AG08395 (cell line): Measurements from ENCODE around the gene TSSK6.

Source experiments
- DNase-seq: peaks from one replicate; pipeline ENCODE4 v3.0.0; 2012; ENCODE audit warnings: mixed read lengths, low spot score

Gene TSSK6

DNA sequence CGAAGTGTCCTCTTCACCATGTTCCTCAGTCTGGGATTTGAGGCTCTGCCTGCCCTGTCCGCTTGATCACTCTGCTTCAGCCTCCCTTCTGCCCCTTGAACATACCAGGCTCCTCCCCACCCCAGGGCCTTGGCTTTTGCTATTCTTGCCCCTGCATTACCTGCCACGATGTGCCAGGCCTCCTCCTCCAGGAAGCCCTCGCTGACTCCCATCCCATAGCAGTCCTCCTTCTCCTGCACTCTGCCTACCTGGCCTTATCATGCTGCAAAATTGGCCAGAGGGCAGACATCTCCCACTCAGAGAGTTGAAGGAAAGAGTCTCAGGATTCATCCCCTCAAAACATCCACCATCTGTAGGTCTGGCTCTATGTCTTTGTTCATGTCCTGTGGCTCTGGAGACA lies 15.5 kb upstream of the TSSK6 start:
- DNase-seq = no peak

DNA sequence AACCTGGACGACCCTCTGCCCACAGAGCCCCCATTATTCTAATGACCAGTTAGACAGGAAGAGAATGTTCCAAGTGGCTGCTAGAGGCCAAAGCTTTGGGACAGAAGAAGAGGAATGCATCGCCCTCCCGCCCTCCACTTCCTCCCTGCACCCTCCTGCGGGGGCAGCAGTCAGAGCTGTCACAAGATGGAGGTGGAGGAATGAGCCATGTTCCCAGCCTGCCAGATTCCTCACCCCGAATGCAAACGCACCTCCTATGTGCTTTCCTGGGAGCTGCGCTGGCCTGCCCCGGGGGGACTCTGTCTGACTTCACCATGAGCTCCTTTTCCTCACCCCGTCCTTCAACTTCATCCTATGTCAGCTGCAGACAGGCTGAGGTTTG lies 15.1 kb upstream of the TSSK6 start:
- no peak for DNase-seq

DNA sequence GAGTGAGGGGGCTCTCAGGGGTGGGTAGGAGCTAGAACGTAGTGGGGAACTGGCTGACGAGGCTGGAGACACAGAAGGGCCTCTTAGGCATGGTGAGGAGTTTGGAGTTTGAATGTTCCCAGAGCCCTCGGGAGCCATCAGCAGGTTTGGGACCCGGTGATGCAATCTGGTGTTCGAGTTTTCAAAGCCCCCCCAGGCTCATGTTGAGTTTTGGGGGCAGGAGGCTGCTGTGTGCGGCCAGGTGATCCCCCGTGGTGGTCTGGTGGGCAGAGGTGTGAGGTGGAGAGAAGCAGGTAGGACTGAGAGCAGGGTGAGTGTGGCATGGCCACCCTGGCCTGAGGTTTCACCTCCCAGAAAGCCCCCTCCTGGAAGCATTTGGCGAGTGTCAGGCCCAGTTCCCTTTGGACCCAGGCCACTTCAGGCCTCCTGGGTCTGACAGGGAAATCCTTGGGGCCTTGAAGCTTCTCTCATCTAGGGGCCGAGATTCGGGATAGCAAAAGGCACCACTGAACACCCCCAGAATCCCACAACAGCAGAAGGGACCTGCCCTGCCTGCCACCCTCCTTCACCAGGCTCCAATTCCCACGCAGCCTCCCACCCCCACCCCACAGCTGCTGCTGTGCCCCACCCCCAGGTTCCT lies 14.6 kb upstream of the TSSK6 start:
- DNase-seq = no peak

DNA sequence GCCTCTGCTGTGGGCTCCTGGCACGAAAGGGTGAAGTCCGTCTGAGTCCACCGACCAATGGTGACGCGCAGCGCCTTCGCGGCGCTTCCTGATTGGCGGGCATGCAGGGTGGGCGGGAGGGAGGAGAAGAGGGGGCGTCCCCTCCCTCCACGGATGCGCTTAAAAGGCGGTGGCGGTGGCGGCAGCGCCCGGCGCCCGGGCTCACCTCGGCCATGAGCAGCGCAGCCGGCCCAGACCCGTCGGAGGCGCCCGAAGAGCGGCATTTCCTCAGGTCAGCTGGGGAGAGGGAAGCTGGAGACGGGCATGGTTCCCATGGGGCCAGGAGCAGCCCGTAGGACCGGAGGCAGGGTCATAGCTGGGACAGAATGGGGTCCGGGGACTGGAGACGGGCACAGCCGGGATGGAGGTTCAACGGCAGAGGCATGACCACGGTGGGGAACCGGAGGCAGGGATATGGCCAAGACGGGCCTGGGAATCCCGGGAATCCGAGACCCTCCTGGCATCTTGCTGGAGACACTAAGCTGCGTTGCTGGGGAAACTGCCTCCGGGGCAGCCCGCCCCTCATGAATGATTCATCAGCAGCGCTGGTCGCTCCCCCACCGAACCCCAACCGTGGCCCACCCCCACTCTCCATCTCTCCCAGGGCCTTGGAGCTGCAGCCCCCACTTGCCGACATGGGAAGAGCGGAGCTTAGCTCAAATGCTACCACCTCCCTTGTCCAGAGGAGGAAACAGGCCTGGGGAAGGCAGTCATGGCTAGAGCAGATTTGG lies 13.6 kb upstream of the TSSK6 start, which contains the start of gene YJEFN3:
Gene YJEFN3 (plus strand): TSS at position 191 of the 770 bp plus-strand sequence. CDS start 22 bp downstream, at position 213.
- peak; percentile 78 for DNase-seq

DNA sequence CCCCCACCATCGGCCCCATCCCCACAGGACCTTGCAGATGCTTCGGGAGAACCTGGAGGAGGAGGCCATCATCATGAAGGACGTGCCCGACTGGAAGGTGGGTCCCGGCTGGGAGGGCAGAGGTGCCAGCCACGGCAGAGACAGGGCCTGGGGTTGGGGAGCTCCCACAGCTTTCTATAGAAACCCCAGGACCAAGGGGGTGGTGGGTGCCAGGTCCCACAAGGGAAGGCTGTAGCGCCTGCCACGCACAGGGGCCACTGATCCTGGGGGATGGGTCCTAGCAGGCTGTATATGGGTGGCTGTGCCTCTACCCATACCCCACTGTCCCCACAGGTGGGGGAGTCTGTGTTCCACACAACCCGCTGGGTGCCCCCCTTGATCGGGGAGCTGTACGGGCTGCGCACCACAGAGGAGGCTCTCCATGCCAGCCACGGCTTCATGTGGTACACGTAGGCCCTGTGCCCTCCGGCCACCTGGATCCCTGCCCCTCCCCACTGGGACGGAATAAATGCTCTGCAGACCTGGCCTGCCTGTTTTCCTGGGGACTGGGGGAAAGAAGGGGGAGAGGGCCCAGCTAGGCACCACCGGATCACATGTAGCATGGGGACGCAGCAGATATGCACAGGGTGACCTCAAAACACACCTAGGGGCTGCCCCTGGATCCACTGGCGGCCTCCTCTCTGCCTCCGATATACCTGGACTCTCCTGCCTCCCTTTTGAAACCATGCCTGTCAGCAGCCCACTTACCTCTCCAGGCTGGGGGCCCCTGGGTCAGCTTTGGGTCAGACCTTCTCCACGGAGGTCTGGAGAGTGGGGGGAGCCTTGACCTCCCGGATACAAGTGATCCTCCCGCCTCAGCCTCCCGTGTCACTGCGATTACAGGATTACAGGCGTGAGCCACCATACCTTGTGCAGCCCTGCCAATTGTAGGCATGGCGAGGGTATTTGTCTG lies 12.6 kb upstream of the TSSK6 start:
- DNase-seq = no peak

DNA sequence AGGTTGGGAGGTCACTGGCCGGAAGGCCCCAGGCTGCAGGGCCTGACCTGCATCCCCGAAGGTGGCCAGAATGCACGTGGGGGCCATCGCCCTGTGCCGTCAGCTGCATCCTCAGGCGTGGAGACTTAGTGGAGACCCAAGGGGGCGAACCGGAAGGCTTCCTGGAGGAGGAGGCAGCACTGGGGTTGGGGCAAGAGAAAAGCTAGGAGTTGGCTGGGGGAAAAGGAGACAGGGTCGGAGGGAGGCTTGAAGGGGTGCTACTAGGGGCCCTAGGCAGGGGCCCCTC lies 12.0 kb upstream of the TSSK6 start:
- no peak for DNase-seq

DNA sequence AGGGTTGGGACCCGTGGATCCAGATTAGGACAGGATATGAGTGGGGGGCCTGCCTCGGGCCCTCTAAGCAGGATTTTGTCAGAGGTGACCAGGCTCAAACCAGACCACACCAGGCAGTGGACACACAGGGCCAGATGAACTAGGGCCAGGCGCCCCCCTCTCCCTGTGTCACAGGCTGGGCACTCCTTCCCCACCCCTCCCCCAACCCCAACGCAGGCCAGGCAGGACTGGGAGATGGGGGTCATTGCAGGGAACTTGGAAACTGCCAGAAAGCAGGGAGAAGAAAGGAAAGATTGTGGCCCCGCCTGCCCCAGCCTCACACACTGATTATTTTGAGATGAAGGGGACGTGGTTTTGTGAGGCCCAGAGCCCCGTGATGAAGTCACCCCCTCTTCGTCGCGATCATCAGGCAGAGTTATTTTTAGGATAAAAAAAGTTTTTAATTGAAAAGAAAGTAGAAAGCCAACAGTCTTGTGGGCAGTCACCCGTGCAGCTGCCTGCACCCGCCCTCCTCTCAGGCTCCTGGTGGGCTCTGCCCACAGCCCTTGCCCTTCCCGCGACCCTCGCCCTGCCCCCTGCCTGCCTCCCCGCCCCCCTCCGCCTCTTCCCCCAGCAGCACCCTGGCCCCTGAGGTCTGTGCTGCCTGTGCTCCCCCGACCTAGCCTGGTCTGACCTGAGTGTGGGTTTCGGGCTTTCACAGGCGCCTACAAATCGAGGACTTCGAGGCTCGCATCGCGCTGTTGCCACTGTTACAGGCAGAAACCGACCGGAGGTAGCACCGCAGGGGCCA lies 11.4 kb upstream of the TSSK6 start:
- no peak for DNase-seq

DNA sequence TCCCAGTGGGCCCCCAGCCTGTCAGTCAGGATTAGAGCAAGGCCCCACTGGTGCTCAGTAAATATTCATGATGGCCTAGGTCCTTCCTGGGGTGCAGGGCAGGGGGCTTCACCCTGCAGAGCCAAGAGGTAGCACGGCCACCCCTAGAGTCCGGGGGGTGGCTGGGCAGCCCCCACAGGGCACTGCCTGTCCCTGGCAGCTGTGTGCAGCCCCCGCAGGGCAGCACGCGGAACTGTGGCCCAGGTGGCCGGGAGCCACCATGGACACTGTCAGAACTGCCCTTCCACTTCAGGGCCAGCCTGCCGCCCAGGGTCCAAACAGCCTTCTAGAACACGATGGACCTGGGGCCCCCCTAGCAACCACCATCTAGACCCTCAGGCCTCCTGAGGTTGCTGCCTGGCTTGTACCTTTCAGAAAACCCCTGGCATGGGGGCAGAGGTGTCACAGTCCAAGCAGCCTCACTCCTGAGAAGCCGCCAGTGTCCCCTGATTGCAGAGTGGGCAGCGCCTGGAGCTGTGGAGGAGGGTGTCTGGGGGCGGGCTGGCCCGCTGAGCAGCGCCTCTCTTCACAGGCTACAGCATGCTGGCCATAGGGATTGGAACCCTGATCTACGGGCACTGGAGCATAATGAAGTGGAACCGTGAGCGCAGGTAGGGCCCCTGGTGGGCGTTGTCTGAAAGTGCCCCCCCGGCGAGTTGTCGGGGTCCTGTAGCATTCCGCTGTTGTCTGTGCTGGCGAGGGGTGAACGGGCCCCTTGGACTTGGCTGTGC lies 10.4 kb upstream of the TSSK6 start:
- DNase-seq = no peak

DNA sequence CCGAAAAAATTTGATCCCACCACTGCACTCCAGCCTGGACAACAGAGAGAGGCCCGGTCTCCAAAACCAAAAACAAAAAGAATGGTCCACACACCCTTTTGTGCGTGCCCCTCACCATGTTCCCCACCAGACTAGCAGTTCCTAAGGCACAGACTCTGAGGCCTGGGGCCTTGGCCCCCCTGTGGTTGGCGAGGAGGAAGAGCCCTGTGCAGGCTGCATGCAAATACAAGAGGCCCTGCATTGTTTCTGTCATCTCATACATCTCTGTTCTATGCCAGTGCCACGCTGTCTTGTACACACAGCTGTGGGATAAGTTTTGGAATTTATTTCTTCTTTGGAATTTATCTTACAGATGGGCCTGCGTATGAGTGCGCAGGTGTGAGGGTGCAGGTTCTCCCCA lies 8.7 kb upstream of the TSSK6 start:
- no peak for DNase-seq

DNA sequence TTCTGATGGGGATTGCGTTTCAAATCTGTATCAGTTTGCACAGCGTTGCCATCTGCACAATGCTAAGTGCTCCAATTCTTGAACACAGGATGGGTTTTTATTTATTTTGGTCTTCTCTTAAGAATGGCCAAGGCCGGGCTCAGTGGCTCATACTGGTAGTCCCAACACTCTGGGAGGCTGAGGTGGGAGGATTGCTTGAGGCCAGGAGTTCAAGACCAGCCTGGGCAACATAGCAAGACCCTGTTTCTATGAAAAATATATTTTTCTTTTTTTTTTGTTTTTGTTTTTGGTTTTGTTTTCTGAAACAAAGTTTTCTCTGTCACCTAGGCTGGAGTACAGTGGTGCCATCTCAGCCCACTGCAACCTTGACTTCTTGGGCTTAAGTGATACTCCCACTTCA lies 7.8 kb upstream of the TSSK6 start:
- no peak for DNase-seq

DNA sequence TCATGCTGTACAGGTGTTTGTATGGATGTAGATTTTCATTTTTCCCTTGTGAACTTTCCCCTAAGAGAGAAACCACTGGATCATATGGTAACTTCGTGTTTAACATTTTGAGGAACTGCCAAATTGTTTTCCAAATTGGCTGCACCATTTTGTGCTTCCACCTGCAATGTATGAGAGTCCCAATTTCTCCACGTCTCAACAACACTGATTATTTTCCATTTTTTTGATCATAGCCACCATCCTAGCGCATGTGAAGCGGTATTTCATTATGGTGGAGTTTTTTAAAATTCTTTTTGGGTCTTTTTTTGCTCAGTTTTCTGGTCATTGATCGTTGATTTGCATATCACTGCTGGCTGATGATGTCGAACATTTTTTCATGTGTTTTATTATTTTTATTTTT lies 5.6 kb upstream of the TSSK6 start:
- DNase-seq = no peak

DNA sequence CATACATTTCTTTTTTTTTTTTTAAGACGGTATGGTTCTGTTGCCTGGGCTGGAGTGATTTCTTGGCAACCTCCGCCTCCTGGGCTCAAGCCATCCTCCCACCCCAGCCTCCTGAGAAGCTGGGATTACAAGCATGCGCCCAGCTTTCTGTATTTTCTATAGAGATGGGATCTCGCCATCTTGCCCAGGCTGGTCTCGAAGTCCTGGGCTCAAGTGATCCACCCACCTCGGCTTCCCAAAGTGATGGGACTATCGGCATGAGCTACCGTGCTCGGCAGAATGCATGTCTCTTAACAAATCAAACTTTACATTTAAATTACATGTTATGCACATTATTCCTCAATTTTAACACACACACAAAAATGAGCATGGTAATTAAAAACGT lies 1.9 kb upstream of the TSSK6 start:
- no peak for DNase-seq

DNA sequence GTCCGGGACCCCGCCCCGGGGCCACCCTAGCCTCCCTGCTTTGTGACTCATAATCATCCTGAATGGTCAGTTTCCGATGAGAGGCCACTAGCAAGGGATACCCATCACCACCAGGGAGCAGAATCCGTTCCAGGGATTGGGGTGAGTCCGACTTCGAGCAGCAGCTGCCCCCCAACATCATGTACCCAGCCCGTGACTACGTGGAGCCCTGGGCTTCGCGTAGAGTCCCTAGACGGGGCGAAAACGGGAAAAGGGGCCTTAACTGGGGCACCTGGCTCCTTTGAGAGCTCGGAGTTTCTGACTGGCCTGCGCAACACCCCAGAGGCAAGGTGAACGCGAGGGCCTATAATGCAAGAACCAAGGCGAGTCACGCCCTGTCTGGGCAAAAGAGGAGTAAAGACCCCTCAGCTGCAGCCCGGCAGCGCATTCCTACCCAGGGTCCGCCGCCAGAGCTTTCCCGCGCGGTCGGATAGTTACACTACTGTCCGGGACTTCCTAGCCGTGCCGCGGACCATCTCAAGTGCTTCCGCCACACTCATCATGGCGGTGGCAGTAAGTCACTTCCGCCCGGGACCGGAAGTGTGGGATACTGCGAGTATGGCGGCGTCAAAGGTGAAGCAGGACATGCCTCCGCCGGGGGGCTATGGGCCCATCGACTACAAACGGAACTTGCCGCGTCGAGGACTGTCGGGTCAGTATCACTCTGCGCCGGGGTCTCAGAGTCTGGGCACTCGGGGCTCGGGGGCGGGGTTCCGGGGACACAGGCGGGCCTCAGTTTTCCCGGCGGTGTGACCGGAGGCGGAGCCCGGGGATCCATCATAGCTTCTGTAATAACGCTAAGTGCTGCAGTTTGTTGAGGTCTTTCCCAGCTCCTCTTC lies 533 bp upstream of the TSSK6 start, which contains the start of gene NDUFA13:
Gene NDUFA13 (plus strand): TSS at position 584 of the 878 bp plus-strand sequence. CDS start 14 bp downstream, at position 598.
- peak; percentile 93 for DNase-seq

DNA sequence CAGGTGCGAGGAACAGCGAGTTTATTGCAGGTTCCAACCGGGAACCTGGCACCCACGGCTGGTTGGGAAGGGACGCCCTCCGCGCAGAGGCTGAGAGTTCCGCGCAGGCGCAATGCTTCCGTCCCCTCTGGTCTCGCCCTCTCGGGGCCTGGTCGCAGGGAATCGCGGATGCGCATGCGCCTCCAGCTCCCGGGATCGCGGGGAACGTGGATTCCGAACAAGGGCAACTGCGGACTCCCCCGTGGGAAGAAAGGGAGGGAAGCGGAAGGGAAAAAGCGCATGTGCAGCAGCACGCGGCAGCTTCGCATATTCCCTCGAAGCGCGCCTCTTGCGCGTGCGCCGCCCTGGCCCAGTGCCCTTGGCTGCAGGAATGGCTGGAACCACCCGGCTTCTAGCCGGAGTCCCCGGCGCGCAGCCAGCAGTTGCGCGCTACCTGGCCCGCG lies 1.1 kb downstream of the TSSK6 start:
- DNase-seq = peak; percentile 61

DNA sequence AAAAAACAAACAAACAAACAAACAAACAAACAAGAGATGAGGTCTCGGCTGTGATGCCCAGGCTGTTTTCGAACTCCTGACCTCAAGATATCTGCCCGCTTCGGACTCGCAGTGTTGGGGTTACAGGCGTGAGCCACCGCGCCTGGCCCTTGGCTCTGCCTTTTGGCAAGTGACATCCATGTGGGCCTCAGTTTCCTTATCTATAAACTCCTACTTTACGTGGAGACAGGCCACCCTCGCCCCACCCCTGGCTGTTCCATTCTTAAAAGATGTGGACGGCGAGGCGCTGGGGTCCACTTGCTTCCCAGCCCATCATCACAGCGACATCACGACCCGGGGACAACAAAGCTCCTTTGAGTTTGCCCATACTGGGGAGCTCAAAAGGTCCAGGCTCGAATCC lies 1.7 kb downstream of the TSSK6 start:
- no peak for DNase-seq

DNA sequence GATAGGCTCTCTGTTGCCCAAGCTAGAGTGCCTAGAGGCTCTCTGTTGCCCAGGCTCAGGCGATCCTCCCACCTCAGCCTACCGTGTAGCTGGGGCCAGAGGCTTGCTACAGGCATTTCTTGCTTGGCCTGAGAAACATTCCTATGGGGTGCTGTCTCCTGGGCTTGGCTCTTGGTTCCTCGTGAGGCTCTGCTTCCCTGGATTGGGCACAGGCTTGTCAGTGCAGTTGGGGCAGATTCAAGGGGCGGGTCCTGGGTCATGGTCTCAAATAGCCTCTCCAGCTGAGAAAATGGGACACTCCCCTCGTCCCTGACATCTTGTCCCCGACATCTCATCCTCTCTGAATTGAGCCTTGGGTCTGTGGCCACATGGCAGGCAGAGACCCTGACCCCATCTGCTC lies 4.9 kb downstream of the TSSK6 start:
- no peak for DNase-seq

DNA sequence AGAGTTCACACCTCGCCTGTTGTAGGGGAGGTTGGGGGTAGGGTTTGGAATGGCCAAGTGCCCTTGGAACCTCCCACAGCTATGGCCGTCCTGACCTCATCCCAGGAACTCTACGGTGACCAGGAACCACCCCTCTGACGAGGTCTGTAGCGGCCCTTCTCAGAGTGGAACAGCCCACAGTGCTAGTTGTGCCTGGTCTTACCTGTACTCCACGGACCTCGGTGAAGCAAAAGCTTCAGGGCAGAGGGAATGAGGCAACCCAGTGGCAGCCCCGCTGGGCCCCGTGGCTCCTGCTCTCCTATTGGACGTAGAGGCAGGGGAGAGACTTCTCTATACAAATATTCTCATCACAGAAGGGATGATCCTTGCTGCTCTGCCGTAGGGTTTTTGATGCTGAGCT lies 7.1 kb downstream of the TSSK6 start:
- DNase-seq = no peak

DNA sequence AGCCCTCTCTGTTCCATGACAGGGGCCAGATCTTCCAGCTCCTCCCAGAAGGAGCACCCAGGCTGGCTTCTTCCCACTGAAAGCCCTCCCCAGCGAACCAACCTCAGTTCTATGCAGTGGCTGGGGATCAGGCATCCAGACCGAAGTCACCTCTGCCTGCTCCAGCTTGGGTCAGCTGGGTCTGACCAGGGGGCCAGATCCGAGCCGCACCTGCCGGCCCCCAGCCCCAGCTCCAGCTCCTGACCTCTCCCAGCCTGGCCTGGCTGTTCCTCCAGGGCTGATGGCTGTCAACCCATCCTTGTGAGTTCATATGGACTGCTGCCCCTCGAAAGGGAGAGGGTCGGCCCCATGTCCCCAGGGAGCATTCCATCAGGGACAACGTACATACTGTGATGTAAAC lies 8.0 kb downstream of the TSSK6 start:
- no peak for DNase-seq

DNA sequence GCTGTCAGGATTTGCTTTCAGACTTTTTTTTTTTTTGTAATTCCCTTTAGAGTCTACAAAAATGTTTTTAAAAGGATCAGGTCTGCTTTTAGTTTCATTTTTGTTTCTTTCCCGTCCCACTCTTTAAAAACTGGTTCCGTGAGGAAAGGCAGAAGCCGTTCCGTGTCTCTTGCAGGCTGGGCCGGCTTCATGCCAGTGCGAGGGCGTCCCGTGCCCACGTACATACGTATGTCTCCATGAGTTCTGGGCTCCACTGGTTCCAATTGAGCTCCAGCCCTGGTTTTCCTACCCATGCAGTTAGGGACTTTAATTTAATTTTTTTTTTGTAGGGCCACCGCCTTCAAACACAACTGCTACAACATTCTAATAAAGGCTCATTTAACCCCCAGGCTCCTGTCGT lies 8.8 kb downstream of the TSSK6 start:
- no peak for DNase-seq

DNA sequence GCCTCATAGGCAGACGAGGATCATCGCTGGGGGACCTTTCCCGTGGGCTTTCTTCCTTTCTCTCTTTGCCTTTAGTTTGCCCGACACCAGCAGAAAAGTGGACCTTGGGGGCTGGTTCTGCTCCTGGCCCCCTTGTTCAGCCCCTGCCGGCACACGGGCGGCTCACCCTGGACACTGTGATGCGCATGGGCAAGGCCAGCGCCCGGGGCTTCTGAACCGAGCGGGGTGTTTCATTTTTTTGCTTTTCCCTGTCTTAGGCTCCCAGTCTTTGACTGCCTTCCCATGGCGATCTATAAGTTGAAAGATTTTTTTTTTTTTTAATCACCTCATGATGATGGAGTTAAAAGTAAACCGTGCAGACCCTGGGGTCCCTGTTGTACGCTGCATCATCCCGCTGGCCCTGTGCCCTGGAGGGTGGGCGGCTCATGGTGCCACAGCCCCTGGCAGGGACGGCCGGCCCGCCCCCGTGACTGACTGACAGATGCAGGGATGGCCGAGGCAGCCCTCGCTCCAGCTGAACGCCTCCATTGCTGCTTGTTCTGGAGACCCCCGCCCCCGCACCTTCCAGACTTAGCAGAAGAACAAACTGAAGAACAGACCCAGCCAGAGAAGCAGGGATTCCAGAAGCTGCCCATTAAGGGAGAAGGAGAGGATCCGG lies 9.6 kb downstream of the TSSK6 start:
- DNase-seq = no peak
